GM19240 (cell line): Measurements from ENCODE around the gene TMEM234.

Experiments
- DNase-seq: peaks from one replicate; pipeline ENCODE4 v3.0.0; 2011; ENCODE audit warnings: low spot score; ENCODE audit not compliant: insufficient read length

TMEM234 gene

DNA sequence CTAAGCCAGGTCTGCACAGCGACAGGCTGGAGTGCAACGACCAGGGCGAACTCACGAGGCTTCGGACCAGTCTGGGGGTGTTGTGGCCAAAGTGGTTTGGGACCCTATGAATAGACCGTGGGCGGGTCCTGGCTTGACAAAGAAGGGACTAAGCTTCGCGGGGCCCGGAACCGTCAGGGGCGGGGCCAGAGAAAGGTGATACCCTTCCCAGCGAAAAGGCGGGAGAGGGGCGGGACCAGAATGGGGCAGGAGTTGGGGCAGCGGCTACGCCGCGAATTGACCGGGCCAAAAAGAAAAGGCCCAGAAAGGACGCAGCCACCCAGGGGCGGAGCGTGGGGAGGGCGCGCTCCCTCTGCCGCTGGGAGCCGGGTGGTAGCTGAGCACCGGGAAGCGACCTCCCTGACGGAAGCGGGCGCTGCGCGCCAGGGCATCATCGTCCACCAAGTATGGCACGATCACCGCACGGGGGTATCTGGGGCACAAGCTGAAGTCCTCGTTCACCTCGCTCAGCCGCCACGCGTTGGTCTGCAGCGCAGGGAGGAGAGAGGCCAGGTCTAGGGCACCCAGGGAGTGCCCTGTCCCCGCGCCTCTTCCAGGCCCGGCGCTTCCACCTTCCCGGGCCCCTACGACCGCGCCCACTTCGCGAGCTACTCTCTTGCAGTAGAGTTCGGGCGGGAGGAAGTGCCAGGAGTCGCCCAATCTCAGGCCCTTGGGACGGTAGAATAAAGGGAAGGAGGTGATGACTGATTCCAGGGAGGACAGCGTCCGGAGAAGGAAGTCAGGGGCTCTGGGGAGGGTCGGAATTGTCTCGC lies 18.2 kb upstream of the TMEM234 start:
- DNase-seq, result no peak

- no peak for DNase-seq
These were observed 17.6 kb upstream of the TMEM234 start for GRCh38 chr1:32239790-32240139.

- DNase-seq, result no peak
These were observed 17.2 kb upstream of the TMEM234 start for GRCh38 chr1:32239337-32239736.

DNA sequence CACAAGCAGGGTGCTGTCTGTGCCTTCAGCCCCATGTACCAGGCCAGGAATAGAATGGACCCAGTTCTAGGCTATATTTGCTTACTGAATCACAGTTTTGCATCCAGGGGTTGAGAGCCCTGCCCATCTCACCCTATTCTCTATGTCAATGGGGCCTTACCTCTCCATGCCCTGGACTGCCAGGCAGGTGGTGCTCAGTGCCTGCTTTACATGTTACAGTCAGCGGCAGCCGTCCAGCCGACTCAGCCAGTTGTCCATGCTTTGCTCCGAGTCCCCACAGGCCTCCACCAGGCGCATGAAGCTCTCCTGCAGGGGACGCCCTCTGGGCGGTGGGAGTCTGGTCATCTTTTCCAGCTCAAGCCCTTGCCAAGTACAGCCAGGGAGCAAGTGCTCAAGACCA lies 12.6 kb upstream of the TMEM234 start:
- no peak for DNase-seq

- no peak for DNase-seq
These were observed 10.6 kb upstream of the TMEM234 start for GRCh38 chr1:32232558-32233304.

DNA sequence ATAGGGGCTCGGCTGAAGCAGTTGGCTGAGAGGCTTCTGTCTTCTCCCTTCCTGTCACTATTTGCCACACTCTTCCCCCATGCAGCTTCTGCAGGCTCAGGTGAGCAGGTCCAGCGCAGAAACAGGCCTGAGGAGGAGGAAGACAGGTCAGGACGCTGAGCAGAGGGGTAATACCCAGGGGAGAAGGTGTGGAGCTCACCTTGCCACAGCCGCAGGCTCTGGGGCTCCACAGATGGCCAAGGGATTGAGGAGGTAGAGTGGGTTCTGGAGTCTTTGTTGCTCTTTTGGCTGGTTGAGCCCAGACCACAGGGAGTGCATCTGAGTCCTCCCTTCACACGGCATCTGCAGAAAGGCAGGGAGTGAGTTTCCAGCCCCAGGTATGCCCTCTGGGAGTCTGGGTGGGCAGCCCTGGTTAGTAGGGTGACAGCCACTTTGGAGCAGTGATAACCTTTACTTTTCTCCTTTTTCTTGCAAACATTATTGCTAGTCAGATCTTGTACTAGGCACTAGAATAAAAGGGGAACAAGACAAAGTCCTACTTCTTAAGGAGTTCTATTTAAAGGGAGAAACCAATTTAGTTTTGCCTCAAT lies 9.8 kb upstream of the TMEM234 start:
- DNase-seq, result no peak

DNA sequence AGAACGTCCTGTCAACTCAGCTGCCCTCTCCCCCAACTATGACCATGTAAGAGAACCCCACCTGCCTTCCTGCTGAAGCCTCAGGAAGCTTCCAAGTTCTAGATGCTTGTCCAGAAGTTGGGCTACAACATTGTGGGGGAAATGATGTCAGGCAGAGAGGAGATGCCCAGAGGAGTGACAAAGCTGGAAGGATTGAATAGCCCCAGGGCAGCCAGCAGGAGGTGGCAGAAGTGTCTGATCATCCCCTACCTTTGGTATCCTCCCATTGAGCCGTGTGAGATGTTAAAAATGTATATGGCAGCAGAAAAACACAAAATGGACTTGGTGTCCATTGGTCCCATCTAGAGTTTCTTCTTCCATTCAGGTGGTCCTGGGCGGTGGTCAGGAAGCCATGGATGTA lies 6.6 kb upstream of the TMEM234 start:
- DNase-seq, result no peak

GRCh38 chr1:32224285-32224684 lies 2.1 kb upstream of the TMEM234 start:
- no peak for DNase-seq

DNA sequence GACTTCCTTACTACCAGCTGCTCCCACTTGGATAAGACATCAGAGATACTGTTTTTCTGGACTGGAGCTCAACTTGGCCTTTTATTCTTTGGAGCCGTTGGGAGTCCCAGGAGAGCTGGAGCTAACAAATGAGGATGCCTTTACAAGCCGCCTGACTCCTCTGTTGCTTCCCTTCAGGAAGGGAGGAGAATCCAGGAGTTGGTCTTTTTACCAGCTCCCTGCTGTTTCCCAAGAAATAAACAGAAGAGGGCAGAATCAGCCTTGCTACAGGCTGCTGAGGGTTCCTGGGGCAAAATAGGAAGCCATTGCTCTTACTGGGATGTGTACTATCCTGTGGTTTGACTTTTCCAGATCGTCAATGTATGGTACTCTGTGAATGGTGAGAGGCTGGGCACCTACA lies 1.5 kb upstream of the TMEM234 start:
- no peak for DNase-seq

DNA sequence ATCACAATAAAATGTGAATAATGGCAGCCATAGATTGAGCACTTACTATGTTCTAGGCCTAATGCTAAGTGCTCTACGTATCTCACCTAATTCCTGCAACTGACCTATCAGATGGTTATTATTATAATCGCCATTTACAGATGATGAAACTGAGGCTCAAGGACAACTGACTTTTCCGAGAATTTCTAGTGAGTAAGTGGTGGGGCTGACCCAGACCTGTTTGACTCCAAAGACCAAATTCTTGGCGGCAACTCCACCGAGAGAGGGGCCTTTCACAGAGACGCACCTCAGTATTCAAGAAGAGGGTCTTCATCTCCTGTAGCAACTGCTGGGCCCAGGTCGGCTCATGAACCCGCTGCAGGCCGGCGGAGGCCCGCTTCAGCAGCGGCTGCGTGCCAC lies 573 bp downstream of the TMEM234 start:
- no peak for DNase-seq

DNA sequence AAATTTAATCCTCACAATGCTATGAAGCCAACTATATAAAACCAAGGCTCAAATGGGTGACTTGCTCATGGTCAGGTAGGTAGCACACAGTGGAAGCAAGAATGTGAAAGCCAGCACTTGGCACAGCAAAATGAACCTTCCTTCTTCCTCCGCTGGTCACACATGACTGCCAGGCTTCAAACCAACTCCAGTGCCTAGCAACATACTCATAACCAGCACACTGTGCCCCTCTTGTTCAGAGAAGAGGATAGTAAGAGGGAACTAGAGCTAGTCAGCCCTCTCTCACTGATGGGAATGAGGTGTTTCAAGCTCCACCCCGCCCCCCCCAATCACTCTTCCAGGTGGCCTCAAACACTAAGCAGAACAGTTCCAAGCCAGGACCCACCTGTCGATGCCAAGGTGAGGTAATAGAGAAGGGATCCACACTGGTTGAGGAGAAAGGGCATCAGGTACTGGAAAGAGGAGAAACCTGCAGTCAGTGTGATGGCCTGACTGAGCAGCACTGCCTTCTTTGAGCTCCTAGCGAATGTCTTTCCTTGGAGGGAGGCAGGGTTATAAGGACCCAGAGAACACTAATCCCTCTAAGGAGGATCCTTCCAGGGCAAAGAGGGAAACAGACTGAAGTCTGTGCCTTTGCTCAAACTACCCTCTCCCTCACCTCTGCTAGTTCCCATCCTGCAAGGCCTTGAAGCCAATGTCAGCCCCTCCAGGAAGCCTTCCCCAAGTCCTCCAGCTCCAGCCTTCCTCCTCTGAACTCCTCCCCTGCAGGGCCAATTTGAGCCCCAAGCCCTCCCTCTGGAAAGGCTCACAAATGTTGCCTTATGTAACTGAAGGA lies 1.2 kb downstream of the TMEM234 start:
- DNase-seq, result no peak

- no peak for DNase-seq
These were observed 3.1 kb downstream of the TMEM234 start for GRCh38 chr1:32219022-32219421.

DNA sequence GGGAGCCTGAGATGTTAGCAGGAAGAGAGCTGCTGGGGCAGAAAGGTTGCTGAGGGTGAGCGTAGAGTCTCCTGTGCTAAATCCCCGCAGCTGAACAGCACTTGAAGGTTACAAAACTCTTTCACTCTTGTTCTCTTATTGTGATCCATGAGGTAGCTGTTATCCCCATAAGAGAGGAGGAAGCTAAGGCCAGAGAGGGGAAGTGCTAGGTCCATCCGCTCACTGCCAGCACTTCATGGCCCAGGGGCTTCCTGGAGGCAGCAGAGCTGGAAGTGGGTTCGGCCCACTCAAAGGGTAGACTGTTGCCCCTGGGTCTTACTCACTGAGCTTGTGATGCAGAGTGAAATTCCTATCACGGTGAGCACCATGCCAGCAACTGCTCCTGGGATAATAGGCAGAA lies 5.6 kb downstream of the TMEM234 start:
- no peak for DNase-seq

DNA sequence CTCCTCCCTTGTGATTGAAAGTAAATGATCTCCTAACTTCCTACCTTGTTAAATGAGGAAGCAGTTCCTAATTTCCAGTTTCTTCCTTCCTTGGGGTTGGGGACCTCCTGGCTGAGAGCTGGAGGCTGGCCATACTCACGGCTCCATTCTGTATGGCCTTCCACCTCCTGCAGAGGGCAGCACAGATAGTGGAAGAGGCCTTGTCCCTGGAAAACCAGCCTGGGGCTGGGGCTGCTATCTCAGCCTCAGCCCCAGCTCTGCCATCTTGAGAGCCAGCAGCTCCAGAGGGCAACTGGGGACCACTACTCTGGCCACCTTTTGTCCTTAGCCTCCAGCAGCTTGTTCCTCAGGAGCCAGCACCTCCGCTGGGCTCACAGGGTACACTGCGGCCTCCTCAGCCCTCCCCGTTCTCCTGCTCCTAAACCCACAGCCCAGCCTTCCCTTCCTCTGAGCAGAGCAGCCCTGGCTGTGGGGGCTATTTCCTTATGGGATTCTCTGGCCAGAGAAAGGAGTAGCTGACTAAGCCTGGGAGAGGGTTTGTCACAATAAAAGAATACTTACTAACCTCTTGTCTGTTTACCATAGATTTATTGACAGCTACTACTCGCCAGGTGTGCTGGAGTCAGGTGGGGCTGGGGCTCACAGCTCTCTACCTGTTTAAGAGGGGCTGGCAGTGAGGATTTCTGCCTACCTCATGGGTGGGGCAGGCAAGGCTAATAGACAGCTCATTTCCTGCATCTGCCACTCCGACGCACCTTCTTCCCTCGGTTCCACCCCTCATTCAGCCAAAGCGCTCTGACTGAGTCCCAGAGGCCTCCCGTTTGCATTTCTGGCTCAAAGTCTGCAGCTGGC lies 6.3 kb downstream of the TMEM234 start:
- peak; percentile 50 for DNase-seq

- DNase-seq, result no peak
These were observed 13.2 kb downstream of the TMEM234 start, which contains the start of gene DCDC2B for GRCh38 chr1:32208891-32209328. DCDC2B (plus strand) TSS chr1:32209089; CDS start chr1:32209094, 5 bp downstream.

DNA sequence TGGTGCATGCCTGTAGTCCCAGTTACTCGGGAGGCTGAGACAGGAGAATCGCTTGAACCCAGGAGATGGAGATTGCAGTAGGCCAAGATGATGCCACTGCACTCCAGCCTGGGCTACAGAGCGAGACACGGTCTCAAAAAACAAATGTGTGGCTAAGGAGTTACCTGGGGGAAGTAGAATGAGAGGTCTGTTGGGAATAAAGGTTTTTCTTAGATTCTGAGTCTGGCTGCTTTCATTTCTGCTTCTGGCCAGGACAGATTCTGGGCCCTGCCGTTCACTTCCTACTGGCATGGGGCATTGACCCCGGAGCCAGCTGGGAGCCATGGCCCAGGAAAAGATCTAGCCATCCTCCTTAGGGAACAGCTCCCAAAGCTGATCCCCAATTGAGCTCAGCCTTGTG lies 13.7 kb downstream of the TMEM234 start:
- no peak for DNase-seq

DNA sequence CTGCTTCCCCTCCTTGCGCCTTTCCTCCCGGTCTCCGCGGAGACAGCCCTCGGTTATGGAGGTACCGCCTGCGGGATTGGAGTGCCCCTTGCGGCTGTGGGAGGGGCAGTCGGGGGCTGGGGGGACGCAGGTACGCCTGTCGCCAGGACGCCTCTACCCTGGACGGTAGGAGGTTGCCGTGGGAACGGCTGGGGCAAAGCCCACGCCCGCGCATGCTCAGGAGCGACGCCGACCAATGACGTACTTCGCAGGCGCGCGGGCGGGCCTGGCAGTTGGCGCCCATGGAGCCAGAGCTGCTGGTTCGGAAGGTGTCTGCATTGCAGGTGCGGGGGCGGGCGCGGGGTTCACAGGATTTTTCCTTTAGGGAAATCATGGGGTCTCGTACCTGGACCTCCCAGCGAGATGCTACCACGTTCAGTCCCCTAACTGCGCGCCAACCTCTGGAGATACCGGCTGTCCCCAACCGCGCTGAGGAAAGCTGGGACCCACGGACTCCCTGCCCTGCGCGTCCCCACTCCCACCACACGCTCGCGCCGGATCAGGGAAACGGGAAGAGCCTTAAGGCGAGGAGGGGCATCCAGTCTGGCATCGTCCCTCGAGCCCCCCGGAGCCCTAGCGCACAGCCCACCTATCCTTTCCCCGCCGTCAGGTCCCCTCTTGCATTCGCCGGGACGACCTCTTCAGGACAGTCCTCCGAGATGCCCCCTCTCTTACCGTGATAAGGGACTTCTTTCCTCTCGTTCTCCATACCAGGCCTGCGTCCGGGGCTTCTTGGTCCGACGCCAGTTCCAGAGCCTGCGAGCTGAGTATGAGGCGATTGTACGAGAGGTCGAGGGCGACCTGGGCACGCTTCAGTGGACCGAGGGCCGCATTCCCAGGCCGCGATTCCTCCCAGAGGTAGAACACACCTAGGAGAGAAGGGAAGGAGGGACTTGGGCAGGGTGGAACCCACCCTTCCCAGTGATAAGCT lies 16.5 kb downstream of the TMEM234 start, which contains the start of gene IQCC:
TSS of gene IQCC (plus strand) at position 271 of the 970 bp plus-strand sequence. CDS start at position 282, 11 bp downstream.
- peak; percentile 64 for DNase-seq

- no peak for DNase-seq
These were observed 17.2 kb downstream of the TMEM234 start for GRCh38 chr1:32204943-32205361.
